ENCODE results near the gene EVA1B.

Gene EVA1B

DNA sequence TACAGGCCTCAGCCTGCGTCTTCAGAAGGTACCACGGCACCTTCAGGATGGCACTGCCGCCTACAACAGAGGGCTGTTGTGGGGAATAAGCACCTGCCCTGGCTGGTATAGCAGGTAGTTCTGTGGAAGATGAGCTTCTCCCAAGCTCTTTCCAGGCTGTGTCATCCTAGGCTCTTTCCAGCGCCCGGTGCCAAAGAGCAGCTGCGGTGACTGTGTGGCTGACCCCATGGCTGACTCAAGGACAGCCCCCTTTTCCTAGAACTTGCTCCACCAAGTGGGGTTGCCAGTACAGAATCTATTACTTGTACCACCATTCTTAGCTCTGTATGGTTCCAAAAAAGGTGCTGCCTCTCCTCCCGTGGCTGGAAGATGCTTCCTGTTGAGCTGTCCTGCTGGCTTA is 21.9 kb upstream of the EVA1B start:
- no peak for DNase-seq

DNA sequence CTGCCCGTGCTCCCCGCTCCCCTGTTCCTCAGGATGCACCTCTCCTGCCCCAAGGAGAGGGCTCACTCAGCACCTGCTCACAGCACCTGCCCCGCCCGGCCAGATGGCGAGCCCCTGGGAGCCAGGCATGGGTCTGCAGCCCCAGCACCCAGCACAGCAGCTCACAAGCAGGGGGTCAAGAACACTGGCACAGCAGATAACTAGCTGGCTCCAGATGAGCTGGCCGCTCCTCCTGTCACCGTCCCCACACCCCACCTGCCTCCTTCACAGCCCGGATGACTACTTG is 20.9 kb upstream of the EVA1B start:
- no peak for DNase-seq

DNA sequence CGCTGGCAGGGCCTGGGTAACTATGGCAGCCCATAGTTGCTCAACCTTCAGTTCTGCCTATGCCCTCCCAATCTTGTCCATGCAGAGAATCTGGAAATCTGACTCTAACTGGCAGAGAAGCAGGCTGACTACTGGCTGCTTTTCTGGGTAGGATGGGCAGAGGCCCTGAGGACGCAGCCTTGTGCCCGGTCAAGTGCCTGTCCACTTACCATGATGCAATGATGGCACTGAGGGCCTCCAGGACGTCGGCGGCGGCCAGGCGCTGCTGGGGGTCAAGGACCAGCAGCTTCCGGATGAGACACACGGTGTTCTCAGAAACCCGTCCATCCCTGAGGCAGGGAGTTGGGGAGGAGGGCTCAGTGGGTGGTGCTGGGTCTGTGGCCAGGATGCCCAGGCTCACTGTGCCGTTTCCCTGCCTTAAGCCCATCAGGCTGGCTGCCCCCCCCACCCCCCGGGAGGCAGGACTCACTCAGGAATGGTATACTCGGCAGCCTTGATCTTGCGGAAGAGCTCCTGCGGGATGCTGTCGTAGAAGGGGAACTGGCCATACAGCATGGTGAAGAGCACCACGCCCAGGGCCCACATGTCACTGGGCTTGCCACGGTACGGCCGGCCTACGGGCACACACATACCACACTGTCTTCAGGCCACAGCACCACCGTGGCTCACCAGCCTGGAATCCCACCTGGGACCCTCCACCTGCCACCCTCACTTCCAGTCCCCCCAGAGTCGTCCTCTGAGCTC is 20.4 kb upstream of the EVA1B start:
- no peak for DNase-seq

GRCh38 chr1:36342426-36343185 is 19.2 kb upstream of the EVA1B start:
- DNase-seq = no peak

DNA sequence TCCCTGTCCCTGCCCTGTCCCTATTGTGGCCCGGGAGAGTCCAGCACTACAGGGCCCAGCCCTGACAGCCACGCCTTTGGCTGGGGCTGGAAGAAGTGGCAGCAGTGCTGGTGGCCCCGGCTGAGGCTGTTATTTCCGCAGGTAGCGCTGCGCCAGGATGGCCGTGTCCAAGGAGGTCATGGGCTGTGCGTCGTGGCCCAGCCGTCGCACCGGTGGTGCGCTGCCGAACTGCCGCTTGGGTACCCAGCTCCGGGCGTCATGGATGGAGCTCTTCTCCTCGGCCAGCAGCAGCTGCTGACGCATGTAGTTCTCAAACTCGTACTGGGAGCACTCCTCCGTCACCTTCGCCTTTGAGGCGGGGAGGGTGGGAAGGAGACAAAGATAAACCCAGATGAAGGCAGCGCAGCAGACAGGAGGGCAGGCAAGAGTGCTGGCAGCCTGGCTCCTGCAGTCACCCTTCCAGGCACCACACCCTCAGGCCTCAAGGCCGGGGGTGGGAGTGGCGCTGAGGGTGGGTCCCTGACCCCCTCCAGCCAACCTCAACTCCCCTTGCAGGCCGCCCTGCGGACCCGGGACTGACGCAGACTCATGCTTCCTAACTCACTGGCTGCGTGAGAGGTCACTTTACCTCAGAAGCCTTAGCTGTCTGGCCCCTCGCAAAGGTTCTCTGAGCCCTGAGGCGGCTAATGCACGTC is 18.3 kb upstream of the EVA1B start:
- DNase-seq = no peak

- DNase-seq = no peak
Measured at GRCh38 chr1:36339615-36340014, 16.2 kb upstream of the EVA1B start.

DNA sequence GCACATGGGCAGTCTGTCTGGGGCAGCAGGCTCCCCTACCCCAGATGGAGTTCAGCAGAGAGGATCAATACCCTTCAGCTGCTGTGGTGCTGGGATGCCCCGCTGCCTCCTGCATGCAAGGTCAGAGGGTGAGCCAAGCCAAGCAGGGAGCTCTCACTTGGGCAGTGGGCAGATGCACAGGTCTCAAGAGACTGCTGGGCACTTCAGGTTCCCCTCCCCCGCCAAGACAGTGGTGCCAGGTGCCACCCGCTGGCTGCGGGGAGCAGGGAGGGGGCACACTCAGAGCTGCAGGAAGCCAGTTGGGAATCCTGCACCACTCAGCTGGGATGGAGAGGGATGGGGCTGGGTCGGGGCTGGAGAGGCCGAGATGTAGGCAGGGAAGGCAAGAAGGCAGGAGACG is 15.8 kb upstream of the EVA1B start:
- DNase-seq = no peak

- no peak for DNase-seq
Measured at GRCh38 chr1:36337830-36338229, 14.4 kb upstream of the EVA1B start.

DNA sequence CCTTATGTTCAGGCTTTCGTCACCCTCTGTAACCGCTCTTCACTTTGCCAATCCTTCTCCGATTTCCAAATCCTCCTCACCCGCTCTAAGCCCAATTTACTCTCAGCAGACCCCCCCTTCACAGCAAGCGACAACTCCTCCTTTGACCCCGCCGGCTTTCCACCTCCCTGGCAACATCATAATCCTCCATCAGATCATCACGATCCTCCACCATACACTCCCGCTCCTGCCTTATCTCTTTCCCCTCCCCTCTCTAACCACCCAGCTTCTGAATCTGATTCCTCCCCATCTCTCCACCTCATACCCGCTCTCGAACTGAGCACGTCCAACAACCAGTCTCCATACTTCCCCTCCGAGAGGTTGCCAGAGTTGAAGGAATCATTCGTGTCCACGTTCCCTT is 7.5 kb upstream of the EVA1B start:
- no peak for DNase-seq

DNA sequence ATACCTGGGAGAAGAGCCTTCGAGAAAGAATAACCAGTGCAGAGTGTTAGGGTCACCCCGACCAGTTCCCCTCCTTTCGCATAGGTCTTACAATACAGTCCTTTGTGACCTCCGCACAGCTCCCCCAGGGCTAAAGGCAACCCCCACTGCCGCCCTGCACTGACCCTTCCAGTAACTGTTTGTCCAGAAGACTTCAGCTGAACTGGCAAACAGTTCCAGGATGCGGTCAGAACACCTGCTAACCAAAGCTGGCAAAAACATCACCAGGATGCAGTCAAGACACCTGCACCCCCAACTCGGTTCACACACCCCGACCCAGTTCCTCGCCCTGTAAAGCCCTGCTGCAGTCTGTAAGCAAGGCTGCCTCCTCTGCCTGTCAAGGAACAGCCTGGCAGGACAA is 6.4 kb upstream of the EVA1B start:
- no peak for DNase-seq

- no peak for DNase-seq
Measured at GRCh38 chr1:36328713-36329112, 5.3 kb upstream of the EVA1B start.

DNA sequence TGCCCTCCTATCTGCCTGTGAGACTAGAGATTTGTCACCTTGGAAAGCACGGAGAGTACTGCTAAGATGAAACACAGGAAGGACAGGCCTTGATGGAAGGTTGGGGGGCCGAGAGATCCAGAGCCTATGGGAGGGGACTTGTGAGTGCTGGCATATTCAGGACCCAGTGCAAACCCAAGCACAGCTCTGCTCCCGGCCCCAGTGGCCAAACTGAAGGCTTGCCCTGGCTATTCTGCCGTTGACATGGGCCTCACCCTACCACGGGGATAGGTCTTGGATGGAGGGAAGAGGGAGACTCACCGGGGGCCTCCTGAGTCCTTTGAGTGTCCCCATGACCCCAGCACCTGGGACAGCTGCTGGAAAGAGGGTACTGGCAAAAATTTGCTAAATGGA is 4.6 kb upstream of the EVA1B start:
- no peak for DNase-seq

DNA sequence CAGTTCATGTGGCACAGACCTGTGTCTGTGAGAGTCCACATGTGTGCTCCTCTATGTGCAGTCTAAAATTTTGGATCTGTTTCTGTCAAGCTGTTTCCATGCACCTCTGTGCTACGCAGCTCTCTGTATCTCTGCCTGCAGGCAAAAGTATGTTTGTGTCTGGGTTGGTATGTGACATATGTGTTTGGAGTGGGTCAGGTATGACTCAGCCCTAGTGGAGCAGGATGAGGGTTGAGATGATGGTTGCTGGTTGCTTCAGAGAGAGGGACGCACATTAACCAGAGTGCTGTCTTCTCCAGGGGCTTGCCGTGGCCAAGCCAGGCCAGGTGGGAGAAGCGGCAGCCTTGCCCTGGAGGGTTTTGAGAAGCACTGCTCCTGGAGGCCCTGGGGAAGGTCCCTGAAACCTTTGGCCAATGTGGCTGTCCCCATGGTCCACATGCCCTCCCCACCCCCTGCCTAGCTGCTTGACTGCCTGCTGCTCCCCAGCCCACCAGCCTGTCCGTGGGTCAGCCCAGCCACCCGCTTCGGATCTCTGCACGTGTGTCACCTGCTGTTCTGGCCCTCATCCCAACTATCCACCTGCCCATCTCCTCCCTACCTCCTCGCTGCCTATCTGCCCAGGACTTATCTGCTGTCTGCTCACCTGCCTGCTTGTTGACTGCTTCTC is 4.1 kb upstream of the EVA1B start:
- no peak for DNase-seq

GRCh38 chr1:36326499-36326898 is 3.1 kb upstream of the EVA1B start:
- DNase-seq = no peak

GRCh38 chr1:36324353-36324703 is 883 bp upstream of the EVA1B start:
- no peak for DNase-seq

- DNase-seq = peak; percentile 51
Measured at GRCh38 chr1:36322786-36323635, 434 bp downstream of the EVA1B start.

GRCh38 chr1:36322041-36322785 is 1.2 kb downstream of the EVA1B start:
- no peak for DNase-seq

GRCh38 chr1:36321119-36321951 is 2.1 kb downstream of the EVA1B start:
- no peak for DNase-seq

- no peak for DNase-seq
Measured at GRCh38 chr1:36320767-36321118, 2.7 kb downstream of the EVA1B start.

GRCh38 chr1:36320291-36320761 is 3.1 kb downstream of the EVA1B start:
- no peak for DNase-seq

DNA sequence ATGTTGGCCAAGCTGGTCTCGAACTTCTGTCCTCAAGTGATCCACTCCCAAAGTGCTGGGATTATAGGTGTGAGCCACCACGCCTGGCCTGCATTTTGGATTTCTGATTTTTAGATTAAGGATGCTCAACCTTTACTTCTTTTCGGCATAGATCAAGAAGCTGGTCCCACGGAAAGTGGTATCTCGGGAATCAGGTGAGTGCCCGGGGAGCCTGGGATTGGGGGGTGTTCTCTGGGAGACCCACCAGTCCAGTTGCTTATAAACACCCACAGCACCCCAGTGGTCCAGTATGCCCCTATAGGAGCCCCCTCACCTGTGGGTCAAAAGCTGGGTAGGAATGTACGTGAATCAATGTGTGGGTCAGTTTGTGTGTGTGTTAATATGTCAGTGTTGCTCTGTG is 14.0 kb downstream of the EVA1B start:
- no peak for DNase-seq

Measured in activated CD4-positive, CD25-positive, alpha-beta regulatory T cell treated with anti-CD3 and anti-CD28 coated beads, Interleukin-2, amount 50 U/mL, for 72 hours (primary cell).